A673 (cell line): ENCODE measurements around the gene WIPF2. TPM values are rescaled to one million over a fixed set of nuclear protein-coding genes. Genes with fewer than 3 reads are reported as not detected.
"Not testable (repeated sequence)": the region's sequence is repeated elsewhere in the genome, so short reads cannot be mapped to it uniquely, and the experiment has no call there.

ENCODE experiments used
- BruUV-seq: library from RNA; stranded (reverse); fragments of 400-500 nt; replicated peaks from 2 replicates; lab custom pipeline; 2021; lab: Mats Ljungman, UMichigan
- CTCF ChIA-PET: fragments of 300-600 bp; sonication (Branson Sonifier 250); formaldehyde crosslinking; loops from one replicate; lab custom pipeline; 2022; ENCODE audit warnings: antibody characterized with exemption; lab: Charles Lee
- POLR2A ChIA-PET: fragments of 300-600 bp; sonication (Branson Sonifier 250); formaldehyde crosslinking; loops from one replicate; lab custom pipeline; 2022; ENCODE audit warnings: antibody characterized with exemption; ENCODE audit not compliant: low non-redundant PET; lab: Charles Lee
- DNase-seq: peaks from one replicate; pipeline ENCODE4 v3.0.0-alpha.2; 2015; ENCODE audit warnings: low spot score
- H3K27ac ChIP-seq: fragments of 200-600 bp; sonication (generic); 2 replicates; pipeline ENCODE4 v1.5.1; 2016; ENCODE audit warnings: mixed run types, low read depth, mild to moderate bottlenecking, mixed read lengths, antibody characterized with exemption, low read length; ENCODE audit not compliant: poor library complexity, severe bottlenecking
- H3K27me3 ChIP-seq: fragments of 200-600 bp; sonication (generic); replicated peaks from 2 replicates; pipeline ENCODE4 v1.6.1; 2017; ENCODE audit warnings: mixed run types, low read depth, mild to moderate bottlenecking, mixed read lengths, antibody characterized with exemption, low read length; ENCODE audit not compliant: insufficient read depth, poor library complexity
- H3K36me3 ChIP-seq: fragments of 200-600 bp; sonication (generic); 2 replicates; pipeline ENCODE4 v1.6.1; 2016; ENCODE audit warnings: mixed run types, mild to moderate bottlenecking, mixed read lengths, antibody characterized with exemption, low read length; ENCODE audit not compliant: insufficient read depth, poor library complexity, severe bottlenecking
- H3K4me1 ChIP-seq: fragments of 200-600 bp; sonication (generic); 2 replicates; pipeline ENCODE4 v1.6.1; 2017; ENCODE audit warnings: mixed run types, mild to moderate bottlenecking, mixed read lengths, antibody characterized with exemption, low read length; ENCODE audit not compliant: insufficient read depth, poor library complexity, severe bottlenecking
- H3K4me3 ChIP-seq: fragments of 200-600 bp; sonication (generic); 2 replicates; pipeline ENCODE4 v1.5.1; 2016; ENCODE audit warnings: low read depth, mixed run types, mild to moderate bottlenecking, mixed read lengths, low read length; ENCODE audit not compliant: poor library complexity, severe bottlenecking
- H3K9me3 ChIP-seq: fragments of 200-600 bp; sonication (generic); 2 replicates; pipeline ENCODE4 v1.6.1; 2016; ENCODE audit warnings: mixed run types, low read depth, mild to moderate bottlenecking, mixed read lengths, antibody characterized with exemption, low read length; ENCODE audit not compliant: poor library complexity, severe bottlenecking
- EZH2 ChIP-seq: fragments of 200-600 bp; sonication (generic); IDR thresholded peaks from 2 replicates; pipeline ENCODE4 v1.6.1; 2017; ENCODE audit warnings: borderline replicate concordance, low read depth, mild to moderate bottlenecking, mixed read lengths, antibody characterized with exemption, low read length; ENCODE audit not compliant: poor library complexity, severe bottlenecking
- intact Hi-C: fragments of 100-400 bp; cut with micrococcal nuclease; formaldehyde crosslinking; loops from one replicate; pipeline ENCODE4 v1.10.0; 2022; ENCODE audit not compliant: unreplicated experiment
- total RNA-seq: library from RNA; stranded (reverse); gene quantifications from 2 replicates; pipeline ENCODE4 v1.2.3, GENCODE V29; 2021
- TF ChIP-seq, protein P1 (sequence below): fragments of 300-800, 200-600 bp; sonication (generic); conservative IDR thresholded peaks from 2 replicates; pipeline ENCODE4 v1.5.1; 2017; ENCODE audit warnings: low read depth, mild to moderate bottlenecking, antibody characterized with exemption, low read length, moderate library complexity, mixed read lengths

The WIPF2 gene
- total RNA-seq, 1 experiment from 2014 or later: 16.3 TPM

DNA sequence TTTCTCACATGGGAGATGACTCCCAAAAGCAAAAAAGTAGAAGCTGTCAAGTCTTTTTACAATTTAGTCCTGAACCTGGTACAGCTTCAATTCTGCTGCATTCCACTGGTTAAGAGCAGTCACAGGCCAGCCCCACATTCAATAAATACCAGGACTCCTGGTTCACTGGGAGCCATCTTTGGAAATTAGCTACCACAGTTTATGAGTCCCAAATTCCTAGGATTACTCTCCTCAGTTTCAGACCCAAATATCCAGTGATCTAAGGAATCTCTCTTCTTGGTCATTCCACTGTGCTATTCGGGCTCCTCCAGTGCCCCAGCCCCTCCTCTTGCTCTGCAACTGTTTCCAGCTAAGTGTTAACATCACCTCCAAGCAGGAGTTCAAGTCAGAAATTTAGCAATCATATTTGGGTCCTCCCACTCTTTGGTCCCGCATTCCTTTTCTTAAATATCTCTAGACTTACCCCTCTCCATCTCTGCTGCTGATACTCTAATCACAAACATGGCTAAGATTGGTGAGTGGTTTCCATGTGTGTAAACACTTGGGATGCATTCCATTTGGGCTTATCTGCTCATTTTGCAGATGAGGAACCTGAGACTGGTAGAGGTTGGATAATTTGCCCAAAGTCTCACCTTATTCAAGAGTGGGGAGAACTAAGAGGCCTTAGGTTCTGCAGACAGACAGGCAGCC lies 9.6 kb upstream of the WIPF2 start:
- intact Hi-C loops: no loop called here
- no peaks in the 10 kb centered on the region for H3K27me3 ChIP-seq
- no peak overlapping the region for H3K27ac ChIP-seq
- no peaks in the 10 kb centered on the region for H3K36me3 ChIP-seq
- DNase-seq: no peak
- POLR2A ChIA-PET: no interaction called here
- H3K4me1 ChIP-seq: no peaks in the 10 kb centered on the region
- no TSS peak for BruUV-seq
- CTCF ChIA-PET: no interaction called here
- H3K4me3 ChIP-seq: no peak overlapping the region
- TF ChIP-seq, protein P1, sequence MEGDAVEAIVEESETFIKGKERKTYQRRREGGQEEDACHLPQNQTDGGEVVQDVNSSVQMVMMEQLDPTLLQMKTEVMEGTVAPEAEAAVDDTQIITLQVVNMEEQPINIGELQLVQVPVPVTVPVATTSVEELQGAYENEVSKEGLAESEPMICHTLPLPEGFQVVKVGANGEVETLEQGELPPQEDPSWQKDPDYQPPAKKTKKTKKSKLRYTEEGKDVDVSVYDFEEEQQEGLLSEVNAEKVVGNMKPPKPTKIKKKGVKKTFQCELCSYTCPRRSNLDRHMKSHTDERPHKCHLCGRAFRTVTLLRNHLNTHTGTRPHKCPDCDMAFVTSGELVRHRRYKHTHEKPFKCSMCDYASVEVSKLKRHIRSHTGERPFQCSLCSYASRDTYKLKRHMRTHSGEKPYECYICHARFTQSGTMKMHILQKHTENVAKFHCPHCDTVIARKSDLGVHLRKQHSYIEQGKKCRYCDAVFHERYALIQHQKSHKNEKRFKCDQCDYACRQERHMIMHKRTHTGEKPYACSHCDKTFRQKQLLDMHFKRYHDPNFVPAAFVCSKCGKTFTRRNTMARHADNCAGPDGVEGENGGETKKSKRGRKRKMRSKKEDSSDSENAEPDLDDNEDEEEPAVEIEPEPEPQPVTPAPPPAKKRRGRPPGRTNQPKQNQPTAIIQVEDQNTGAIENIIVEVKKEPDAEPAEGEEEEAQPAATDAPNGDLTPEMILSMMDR: no peak
- no peak for TF ChIP-seq EZH2
- no peaks in the 10 kb centered on the region for H3K9me3 ChIP-seq

DNA sequence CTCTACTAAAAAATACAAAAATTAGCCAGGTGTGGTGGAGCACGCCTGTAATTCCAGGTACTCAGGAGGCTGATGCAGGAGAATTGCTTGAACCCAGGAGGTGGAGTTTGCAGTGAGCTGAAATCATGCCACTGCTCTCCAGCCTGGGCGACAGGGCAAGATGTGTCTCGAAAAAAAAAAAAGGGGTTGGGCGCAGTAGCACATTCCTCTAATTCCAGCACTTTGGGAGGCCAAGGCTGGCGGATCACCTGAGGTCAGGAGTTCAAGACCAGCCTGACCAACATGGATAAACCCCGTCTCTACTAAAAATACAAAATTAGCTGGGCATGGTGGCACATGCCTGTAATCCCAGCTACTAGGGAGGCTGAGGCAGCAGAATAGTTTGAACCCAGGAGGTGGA lies 5.2 kb upstream of the WIPF2 start:
- DNase-seq, intact Hi-C loops, H3K27ac ChIP-seq, H3K9me3 ChIP-seq, BruUV-seq, H3K36me3 ChIP-seq, H3K27me3 ChIP-seq, CTCF ChIA-PET, H3K4me1 ChIP-seq, POLR2A ChIA-PET, H3K4me3 ChIP-seq: not testable (repeated sequence)

DNA sequence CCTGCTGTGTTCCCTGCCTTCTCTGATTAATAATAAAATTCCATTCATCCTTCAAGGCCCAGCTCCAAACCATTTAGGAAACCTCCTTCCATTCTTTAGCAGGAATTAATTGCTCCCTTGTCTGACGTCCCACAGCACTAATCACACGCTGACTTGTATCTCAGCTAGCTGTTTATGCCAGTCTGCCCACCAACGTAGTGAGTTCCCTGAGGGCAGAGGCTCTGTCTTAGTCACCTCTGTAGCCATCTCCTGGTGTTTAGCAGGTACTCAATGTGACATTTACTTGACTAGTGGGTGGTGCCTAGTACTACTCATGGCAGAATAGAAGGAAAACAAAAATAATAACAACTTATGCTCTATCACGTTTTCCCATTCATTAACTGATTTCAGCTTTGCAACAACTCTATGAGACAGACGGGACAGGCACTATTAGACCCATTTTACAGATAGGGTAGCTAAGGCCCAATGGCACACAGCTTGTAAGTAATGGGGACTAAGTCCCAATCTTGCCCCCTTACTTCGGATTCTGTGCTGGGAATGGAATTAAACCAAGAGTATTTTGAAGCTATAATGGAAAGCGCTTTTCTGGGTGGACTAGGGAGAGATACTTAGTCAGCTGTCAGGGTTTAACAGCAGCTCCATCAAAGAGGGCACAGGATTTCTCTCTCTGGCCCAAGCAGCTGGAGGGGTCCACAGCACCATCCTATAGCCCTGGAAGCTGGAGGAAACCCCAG lies 931 bp upstream of the WIPF2 start:
- POLR2A ChIA-PET: no interaction called here
- Histone ChIP-seq H3K27ac (no peak overlapping the region), H3K9me3 (no peaks in the 10 kb centered on the region), H3K27me3 (no peaks in the 10 kb centered on the region), H3K36me3 (no peaks in the 10 kb centered on the region), H3K4me1 (no peaks in the 10 kb centered on the region), H3K4me3 (peak overlapping the region; percentile 58)
- intact Hi-C loops: no loop called here
- no peak for TF ChIP-seq EZH2
- TF ChIP-seq, protein P1: no peak
- DNase-seq: no peak
- no TSS peak for BruUV-seq
- CTCF ChIA-PET: no interaction called here
